ENCODE measurements around the gene BICD1.

The BICD1 gene

DNA sequence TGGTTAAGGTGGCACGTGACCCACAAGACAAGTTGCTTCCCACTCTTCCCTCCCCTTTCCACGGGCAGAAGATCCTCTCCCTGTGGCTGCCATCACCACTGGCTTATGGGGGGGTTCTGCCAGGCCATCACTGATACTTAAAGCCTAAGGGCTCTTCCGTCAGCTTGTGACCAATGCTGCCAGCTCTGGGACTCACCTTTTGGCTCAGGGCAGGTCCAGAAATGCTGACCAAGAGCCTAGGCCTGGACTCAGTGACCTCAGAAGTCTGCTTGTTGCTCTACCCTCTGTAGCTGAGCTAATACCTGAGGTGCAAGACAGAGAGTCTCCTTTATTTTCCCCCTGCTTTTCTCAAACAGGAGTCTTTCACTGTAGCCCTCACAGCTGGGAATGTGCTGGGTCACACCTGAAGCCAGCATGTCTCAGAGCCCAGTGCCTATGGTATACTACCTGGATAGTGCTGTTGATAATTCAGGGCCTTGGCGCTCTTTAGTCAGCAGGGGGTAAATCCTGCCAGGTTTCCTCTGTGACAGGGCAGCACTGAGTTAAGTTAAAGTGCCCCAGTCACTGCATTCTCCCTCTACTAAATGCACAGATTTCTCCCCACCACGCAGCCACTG lies 312.4 kb downstream of the BICD1 start:
- DNase-seq, result no peak

- DNase-seq, result peak; percentile 27
These were observed 312.9 kb downstream of the BICD1 start for GRCh38 chr12:32419520-32419960.

DNA sequence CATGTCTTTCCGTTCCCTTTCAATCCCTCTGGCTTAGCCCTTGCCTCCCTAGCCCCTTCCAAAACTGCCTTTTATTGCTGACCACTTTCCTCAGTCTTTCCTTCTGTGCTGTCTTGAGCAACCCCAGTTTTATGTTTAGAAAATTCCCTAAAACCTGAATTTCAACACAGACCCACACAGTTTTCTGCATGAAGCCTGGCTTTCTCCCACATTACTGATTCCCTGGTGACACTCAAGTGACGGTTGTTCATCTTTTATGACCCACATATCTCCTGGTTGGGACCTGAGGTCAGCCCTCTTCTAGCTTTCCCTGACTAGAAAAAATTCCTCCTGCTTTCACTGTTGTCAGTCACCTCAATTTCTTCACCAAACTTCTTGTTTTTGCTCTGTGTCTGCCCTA lies 313.7 kb downstream of the BICD1 start:
- no peak for DNase-seq

DNA sequence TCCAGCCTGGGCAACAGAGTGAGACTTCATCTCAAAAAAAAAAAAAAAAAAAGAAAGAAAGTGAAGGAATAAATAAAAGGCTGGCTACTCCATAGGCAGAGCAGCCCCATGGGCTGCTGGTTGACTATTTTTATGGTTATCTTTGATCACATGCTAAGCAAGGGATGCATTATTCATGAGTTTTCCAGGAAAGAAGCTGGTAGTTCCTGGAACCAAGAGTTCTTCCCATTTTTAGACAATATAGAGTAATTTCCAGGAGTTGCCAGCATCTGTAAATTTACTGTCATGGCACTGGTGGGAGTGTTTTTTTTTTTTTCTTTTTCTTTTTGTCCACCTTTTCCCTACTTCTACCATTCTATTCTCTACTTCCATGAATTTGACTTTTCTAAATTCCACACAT lies 316.9 kb downstream of the BICD1 start:
- no peak for DNase-seq

- no peak for DNase-seq
These were observed 324.4 kb downstream of the BICD1 start for GRCh38 chr12:32431025-32431424.
